ENCODE results near the gene FGFR4. TPM values are rescaled to one million over a fixed set of nuclear protein-coding genes. Genes with fewer than 3 reads are reported as not detected.

Gene FGFR4
- total RNA-seq, 4 donors from 2014 or later = 1.8 to 12.2 (median 5.4) TPM

GRCh38 chr5:177113566-177114424 lies 27.1 kb downstream of the FGFR4 start:
- no peak for TF ChIP-seq POLR2AphosphoS5 (IDR thresholded peaks at IDR 0.05)
- TF ChIP-seq, protein P1, sequence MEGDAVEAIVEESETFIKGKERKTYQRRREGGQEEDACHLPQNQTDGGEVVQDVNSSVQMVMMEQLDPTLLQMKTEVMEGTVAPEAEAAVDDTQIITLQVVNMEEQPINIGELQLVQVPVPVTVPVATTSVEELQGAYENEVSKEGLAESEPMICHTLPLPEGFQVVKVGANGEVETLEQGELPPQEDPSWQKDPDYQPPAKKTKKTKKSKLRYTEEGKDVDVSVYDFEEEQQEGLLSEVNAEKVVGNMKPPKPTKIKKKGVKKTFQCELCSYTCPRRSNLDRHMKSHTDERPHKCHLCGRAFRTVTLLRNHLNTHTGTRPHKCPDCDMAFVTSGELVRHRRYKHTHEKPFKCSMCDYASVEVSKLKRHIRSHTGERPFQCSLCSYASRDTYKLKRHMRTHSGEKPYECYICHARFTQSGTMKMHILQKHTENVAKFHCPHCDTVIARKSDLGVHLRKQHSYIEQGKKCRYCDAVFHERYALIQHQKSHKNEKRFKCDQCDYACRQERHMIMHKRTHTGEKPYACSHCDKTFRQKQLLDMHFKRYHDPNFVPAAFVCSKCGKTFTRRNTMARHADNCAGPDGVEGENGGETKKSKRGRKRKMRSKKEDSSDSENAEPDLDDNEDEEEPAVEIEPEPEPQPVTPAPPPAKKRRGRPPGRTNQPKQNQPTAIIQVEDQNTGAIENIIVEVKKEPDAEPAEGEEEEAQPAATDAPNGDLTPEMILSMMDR (IDR thresholded peaks at IDR 0.05) = peak; percentile 95 to 98
- Histone ChIP-seq H3K4me1 (peaks cover 13% of the 10 kb centered on the region), H3K27me3 (no peaks in the 10 kb centered on the region), H3K9me3 (no peaks in the 10 kb centered on the region), H3K27ac (no peak overlapping the region), H3K36me3 (no peaks in the 10 kb centered on the region), H3K4me3 (no peak overlapping the region)
- WGBS = 18% methylated on average over 5 of the region's 14 CpGs
- peak in 1 of 2 donors; percentile 83 for DNase-seq (ENCODE audit: low spot score in 2 of 2)

GRCh38 chr5:177116631-177117373 lies 30.1 kb downstream of the FGFR4 start:
- H3K27ac ChIP-seq = peak overlapping the region; percentile 58
- peak; percentile 91 to 96 for DNase-seq (ENCODE audit: low spot score in 2 of 2)
- no peak for TF ChIP-seq POLR2A (IDR thresholded peaks at IDR 0.05)
- no peak for TF ChIP-seq EP300 (IDR thresholded peaks at IDR 0.05)
- peak in 1 of 3 donors; percentile 20 for TF ChIP-seq POLR2AphosphoS5 (IDR thresholded peaks at IDR 0.05)
- TF ChIP-seq, protein P1 (IDR thresholded peaks at IDR 0.05) = no peak
- no peaks in the 10 kb centered on the region for H3K9me3 ChIP-seq
- H3K36me3 ChIP-seq = no peaks in the 10 kb centered on the region
- 35% methylated on average over 26 of the region's 49 CpGs for WGBS
- peaks cover 11% of the 10 kb centered on the region for H3K4me1 ChIP-seq
- peak overlapping the region; percentile 27 for H3K4me3 ChIP-seq
- no peaks in the 10 kb centered on the region for H3K27me3 ChIP-seq

DNA sequence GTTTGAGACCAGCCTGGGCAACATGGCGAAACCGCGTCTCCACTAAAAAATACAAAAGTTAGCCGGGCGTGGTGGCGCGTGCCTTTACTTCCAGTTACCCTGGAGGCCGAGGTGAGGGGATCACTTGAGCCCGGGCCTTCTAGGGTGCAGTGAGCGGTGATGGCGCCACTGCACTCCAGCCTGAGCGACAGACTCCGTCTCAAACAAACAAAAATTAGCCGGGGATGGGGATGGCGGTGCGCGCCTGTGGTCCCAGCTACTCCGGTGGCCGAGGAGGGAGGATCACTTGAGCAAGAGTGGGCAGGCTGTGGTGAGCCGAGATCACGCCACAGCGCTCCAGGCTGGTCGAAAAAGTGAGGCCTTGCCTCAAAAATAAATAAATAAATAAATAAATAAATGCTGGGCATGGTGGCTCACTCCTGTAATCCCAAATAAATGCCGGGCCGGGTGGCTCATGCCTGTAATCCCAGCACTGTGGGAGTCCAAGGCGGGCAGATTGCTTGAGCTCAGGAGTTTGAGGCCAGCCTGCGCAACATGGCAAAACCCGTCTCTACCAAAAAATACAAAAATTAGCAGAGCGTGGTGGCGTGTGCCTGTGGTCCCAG lies 30.8 kb downstream of the FGFR4 start:
- no peak overlapping the region for H3K27ac ChIP-seq
- H3K4me3 ChIP-seq = no peak overlapping the region
- H3K36me3 ChIP-seq = no peaks in the 10 kb centered on the region
- no peaks in the 10 kb centered on the region for H3K27me3 ChIP-seq
- WGBS = 95% methylated on average over 30 of the region's 30 CpGs
- TF ChIP-seq EP300 (IDR thresholded peaks at IDR 0.05) (no peak), POLR2A (IDR thresholded peaks at IDR 0.05) (no peak), POLR2AphosphoS5 (IDR thresholded peaks at IDR 0.05) (no peak)
- TF ChIP-seq, protein P1 (IDR thresholded peaks at IDR 0.05) = no peak
- H3K9me3 ChIP-seq = no peaks in the 10 kb centered on the region
- H3K4me1 ChIP-seq = peaks cover 11% of the 10 kb centered on the region
- peak in 1 of 2 donors; percentile 66 for DNase-seq (ENCODE audit: low spot score in 2 of 2)

DNA sequence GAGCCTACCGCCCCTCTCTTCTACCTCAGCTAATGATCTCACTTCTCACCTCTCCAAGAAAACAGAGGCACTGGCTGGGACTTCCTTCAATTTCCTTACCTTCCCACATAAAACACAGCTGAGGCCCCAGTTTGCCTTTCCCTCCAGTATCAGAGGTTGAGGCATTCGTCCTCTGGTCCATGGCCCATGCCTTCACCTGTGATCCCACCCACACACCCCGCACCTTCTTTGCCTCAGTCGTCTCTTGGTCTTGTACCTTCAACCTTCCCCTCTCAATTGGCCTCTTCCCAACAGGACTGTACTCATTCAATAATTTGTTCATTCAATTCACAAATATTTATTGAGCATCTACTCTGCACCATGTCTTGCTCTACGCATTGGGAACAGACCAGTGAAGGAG lies 35.9 kb downstream of the FGFR4 start:
- Histone ChIP-seq H3K36me3 (no peaks in the 10 kb centered on the region), H3K4me1 (no peaks in the 10 kb centered on the region), H3K4me3 (no peak overlapping the region), H3K27ac (no peak overlapping the region), H3K9me3 (no peaks in the 10 kb centered on the region), H3K27me3 (no peaks in the 10 kb centered on the region)
- DNase-seq (ENCODE audit: low spot score in 2 of 2) = no peak
- 91% methylated on average over 5 of the region's 5 CpGs for WGBS
- TF ChIP-seq POLR2AphosphoS5 (IDR thresholded peaks at IDR 0.05) (no peak), EP300 (IDR thresholded peaks at IDR 0.05) (no peak), POLR2A (IDR thresholded peaks at IDR 0.05) (no peak)
- TF ChIP-seq, protein P1 (IDR thresholded peaks at IDR 0.05) = no peak

All from suprapubic skin (tissue), 4 donors.